Activated effector memory CD4-positive, alpha-beta T cell treated with Interleukin-2 at 50 U/mL for 16 hours (primary cell): ENCODE data around the gene GNAO1.
A peak's percentile ranks its signal among the peaks of the same experiment; 100 is the strongest.

Source experiments
- DNase-seq: peaks from one replicate; pipeline ENCODE4 v3.0.0-alpha.2; 2020

Gene GNAO1

DNA sequence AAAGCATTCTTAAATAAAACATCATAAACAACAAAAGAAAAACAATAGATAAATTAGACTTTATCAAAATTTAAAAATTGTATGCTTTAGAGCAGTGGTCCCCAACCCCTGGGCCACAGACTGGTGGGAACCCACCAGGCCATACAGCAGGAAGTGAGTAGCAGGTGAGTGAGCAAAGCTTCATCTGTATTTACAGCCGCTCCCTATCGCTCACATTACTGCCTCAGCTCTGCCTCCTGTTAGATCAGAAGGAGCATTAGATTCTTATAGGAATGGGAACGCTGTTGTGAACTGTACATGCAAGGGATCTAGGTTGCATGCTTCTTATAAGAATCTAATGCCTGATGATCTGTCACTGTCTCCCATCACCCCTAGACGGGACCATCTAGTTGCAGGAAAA lies 51.5 kb downstream of the GNAO1 start:
- DNase-seq: no peak

DNA sequence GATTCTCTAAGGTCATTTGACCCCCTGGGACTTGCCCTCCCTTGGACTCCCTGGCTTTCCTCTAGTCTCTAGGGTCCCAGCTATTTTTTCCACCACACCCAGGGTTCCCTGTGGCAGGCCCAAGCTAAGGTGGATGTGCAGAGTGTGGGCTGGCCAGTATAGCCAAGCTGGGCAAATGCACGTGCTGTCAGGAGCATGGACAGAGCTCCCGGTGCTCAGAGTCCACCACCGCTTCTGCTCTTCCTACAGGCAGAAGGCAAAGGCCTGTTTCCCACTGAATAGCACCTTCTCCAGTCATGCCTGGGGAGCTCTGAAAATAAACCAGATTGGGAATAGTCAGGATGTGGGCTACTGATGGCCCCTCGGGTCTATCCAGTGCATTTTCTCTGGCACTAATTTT lies 53.3 kb downstream of the GNAO1 start:
- DNase-seq: no peak

- no peak for DNase-seq
Observed at GRCh38 chr16:56245197-56245596, 53.9 kb downstream of the GNAO1 start.

- no peak for DNase-seq
Observed at GRCh38 chr16:56246051-56246817, 54.9 kb downstream of the GNAO1 start.

GRCh38 chr16:56247018-56247417 lies 55.7 kb downstream of the GNAO1 start:
- no peak for DNase-seq

GRCh38 chr16:56247808-56248207 lies 56.5 kb downstream of the GNAO1 start:
- no peak for DNase-seq

- no peak for DNase-seq
Observed at GRCh38 chr16:56252835-56253234, 61.5 kb downstream of the GNAO1 start.

GRCh38 chr16:56255904-56256303 lies 64.6 kb downstream of the GNAO1 start:
- DNase-seq: no peak

DNA sequence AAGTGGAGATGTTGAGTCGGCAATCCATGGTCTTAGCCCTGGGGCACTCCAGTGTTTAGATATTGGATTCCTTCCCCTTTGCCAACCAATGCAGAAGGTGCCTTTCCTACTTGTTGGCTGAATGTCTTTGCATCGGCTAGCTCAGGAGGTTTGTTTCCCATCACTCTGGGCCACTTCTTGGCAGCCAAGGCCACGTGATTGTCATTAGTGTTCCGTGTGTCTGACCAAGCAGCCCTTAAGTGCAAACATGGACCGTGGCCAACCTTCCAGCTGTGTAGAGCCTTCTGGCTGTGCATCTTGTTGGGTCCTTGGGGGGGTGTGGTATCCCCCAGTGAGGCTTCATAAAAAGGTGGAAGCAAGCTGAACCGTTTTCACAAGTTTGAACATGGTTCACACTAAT lies 66.0 kb downstream of the GNAO1 start:
- DNase-seq: no peak

- no peak for DNase-seq
Observed at GRCh38 chr16:56257666-56258342, 66.5 kb downstream of the GNAO1 start.

DNA sequence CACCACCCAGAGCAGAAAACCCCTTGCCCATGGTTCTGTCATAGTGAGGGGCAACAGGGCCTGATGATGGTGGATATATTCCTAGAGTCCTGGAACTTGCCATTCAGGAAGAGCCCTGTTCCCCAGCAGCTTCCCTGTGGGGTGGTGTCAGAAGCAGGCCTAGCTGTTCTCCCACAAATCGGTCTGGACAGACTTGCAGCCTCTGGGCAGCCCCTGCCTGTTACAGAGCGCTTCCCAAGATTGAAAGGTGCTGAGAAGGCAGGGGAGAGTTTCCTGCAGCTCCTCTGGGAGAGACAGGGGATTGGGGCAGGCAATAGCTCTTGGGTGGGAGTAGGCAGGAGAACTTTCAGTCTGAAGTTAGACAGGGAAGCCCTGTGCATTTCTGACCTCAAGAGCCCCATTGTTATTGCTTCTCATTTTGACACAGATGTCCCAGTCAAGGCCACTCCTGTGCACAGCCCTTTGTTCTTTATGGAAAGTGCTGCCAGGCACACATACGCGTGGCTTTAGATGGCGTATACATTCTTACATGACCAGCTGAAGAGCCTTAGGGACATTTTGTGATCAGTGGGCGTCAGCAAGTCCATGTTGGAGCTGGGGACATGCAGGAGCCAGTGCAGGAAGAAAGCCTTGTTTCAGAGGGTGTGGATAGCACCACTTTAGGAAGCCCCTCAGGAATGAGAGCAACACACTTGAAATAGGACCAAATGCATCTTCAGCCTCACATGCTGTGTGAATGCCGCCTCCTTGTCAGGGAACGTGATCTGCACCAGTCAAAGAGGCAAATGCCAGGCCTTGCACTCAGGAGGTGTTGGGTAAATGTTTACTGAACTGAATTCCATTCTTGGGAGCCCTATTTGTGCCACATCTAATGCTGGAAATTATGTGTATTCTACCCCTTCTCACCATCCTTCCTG lies 67.5 kb downstream of the GNAO1 start:
- no peak for DNase-seq

DNA sequence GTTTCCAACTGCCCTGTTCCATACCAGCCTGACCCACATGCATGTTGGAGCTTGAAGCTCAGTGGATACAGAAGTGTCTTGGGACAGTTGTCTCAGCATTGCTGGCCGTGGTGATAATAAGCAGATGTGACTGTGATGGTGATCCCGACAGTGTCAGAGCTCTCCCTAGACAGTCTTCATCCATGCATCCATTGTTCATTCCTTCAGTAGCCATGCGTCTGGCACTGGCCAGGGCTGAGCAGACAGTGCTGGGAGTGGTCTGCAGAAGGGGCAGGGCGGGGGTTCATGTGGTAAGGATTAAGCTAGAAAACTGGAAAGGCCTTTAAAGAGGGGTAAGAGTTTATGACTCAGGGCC lies 68.1 kb downstream of the GNAO1 start:
- no peak for DNase-seq

DNA sequence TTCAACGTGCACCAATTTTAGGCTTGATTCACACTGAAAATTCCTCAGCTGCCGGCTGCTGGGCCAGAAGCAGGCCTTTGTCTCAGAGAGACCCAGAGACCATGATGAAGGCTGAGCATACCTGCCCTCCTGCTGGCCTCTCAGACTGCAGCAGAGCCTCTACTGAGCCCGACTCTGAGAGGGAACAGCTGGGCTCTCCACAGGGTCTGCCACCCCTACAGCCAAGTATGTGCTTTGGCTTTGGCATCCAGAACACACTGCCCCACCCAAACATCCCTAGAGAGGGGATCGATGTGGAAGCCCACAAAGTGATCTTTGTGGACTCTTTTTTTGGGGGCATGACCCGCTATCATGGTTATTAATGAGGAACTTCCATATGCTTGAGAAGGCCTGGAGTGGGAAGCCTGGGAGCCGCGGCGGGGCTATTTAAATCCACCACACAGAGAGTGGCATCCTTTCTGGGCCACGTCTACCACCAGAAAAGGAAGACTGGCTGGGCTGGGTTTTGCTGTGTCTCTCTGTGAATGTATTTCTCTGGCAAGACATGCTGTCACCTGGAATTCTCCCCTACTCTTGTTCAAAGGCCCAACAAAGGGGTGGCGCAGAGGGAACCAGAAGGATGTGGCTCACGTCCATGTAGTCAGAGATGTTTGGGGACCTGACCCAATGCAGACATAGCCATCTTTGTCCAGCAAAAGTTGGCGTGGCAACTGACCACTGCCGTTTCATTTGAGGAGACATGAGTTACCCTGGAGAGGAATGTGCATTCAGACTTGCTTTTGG lies 69.3 kb downstream of the GNAO1 start:
- DNase-seq: no peak

- DNase-seq: no peak
Observed at GRCh38 chr16:56261656-56262055, 70.4 kb downstream of the GNAO1 start.

DNA sequence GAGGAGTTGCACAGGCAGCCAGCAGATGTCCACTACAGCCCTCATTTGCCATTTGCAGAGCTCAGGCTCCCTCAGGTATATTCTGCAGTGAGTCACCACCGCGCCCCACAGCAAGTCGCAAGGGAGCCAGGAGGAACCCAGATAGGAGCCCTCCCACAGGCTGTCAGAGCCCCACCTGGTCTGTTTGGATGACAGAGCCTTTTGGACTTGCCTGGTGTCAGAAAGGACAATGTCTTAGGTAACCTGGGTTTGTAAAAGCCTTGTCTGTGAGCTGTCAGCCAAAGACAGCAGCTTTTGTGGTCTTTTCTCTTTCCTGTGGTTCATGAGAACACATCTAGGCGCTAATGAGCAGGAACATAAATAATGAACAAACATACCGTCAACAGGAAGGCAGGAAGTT lies 70.9 kb downstream of the GNAO1 start:
- peak; percentile 62 for DNase-seq

GRCh38 chr16:56262551-56263245 lies 71.4 kb downstream of the GNAO1 start:
- DNase-seq: no peak

GRCh38 chr16:56263711-56264608 lies 72.7 kb downstream of the GNAO1 start:
- DNase-seq: no peak

DNA sequence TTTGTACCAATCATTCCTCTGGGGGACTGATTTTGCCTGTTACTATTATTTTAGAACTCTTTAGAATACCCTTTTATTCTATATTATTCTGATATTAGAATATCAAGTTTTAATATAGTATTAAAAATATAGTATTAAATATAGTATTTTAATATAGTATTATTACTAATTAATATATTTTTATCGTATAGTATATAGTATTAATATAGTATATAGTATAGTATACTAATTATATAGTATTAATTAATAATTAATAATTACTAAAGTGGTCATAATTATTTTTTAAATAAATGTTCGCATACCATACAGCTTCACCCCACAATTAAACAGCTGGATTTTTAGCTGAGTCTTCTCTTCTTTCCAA lies 73.3 kb downstream of the GNAO1 start:
- DNase-seq: no peak

- no peak for DNase-seq
Observed at GRCh38 chr16:56265184-56265583, 73.9 kb downstream of the GNAO1 start.

- DNase-seq: no peak
Observed at GRCh38 chr16:56265746-56266145, 74.5 kb downstream of the GNAO1 start.
